ENCODE results near the gene LRBA. TPM values are rescaled to one million over a fixed set of nuclear protein-coding genes. Genes with fewer than 3 reads are reported as not detected.

LRBA gene
- total and polyA plus RNA-seq, 4 donors, result 8.2 to 69.8 (median 32.8) TPM

- no peak for TF ChIP-seq RXRA (IDR thresholded peaks at IDR 0.05)
- TF ChIP-seq MAX (IDR thresholded peaks at IDR 0.05), result no peak
- TF ChIP-seq YY1 (IDR thresholded peaks at IDR 0.05), result no peak
- TF ChIP-seq FOXA1 (IDR thresholded peaks at IDR 0.05), result no peak
These were observed 108.0 kb downstream of the LRBA start (continued) for GRCh38 chr4:150906987-150907633.

GRCh38 chr4:150904671-150905070, 110.4 kb downstream of the LRBA start:
- no peaks in the 10 kb centered on the region for H3K27me3 ChIP-seq (ENCODE audit: control insufficient read depth in 4 of 4, insufficient read depth in 4 of 4, low read length in 3 of 4)
- H3K36me3 ChIP-seq (ENCODE audit: control insufficient read depth in 4 of 4, insufficient read depth in 3 of 4, low read depth in 1 of 4, low read length in 3 of 4), result peaks cover 0 to 17% (median 3%) of the 10 kb centered on the region in 4 donors
- 91% methylated on average over 3 of the region's 3 CpGs for WGBS
- H3K4me1 ChIP-seq (ENCODE audit: control insufficient read depth in 4 of 4, insufficient read depth in 4 of 4, low read length in 3 of 4), result no peaks in the 10 kb centered on the region
- H3K27ac ChIP-seq (ENCODE audit: low read depth in 1 of 2, low read length in 2 of 2), result no peak overlapping the region
- no peak for TF ChIP-seq ATF3 (IDR thresholded peaks at IDR 0.05)
- DNase-seq (ENCODE audit: low spot score), result no peak
- H3K9me3 ChIP-seq (ENCODE audit: control insufficient read depth in 4 of 4, low read length in 3 of 4), result no peaks in the 10 kb centered on the region
- no peak overlapping the region for H3K4me3 ChIP-seq (ENCODE audit: low read depth in 1 of 3, low read length in 3 of 3)
- no peak overlapping the region for H3K9ac ChIP-seq (ENCODE audit: low read depth in 1 of 2, low read length in 2 of 2)

GRCh38 chr4:150903603-150904002, 111.5 kb downstream of the LRBA start:
- no peak overlapping the region for H3K27ac ChIP-seq (ENCODE audit: low read depth in 1 of 2, low read length in 2 of 2)
- no peak overlapping the region for H3K4me3 ChIP-seq (ENCODE audit: low read depth in 1 of 3, low read length in 3 of 3)
- H3K36me3 ChIP-seq (ENCODE audit: control insufficient read depth in 4 of 4, insufficient read depth in 3 of 4, low read depth in 1 of 4, low read length in 3 of 4), result peaks cover 0 to 18% (median 7%) of the 10 kb centered on the region in 4 donors
- no peak for DNase-seq (ENCODE audit: low spot score)
- 95% methylated on average over 2 of the region's 2 CpGs for WGBS
- H3K27me3 ChIP-seq (ENCODE audit: control insufficient read depth in 4 of 4, insufficient read depth in 4 of 4, low read length in 3 of 4), result no peaks in the 10 kb centered on the region
- H3K4me1 ChIP-seq (ENCODE audit: control insufficient read depth in 4 of 4, insufficient read depth in 4 of 4, low read length in 3 of 4), result no peaks in the 10 kb centered on the region
- no peak overlapping the region for H3K9ac ChIP-seq (ENCODE audit: low read depth in 1 of 2, low read length in 2 of 2)
- no peaks in the 10 kb centered on the region for H3K9me3 ChIP-seq (ENCODE audit: control insufficient read depth in 4 of 4, low read length in 3 of 4)
- no peak for TF ChIP-seq FOXA2 (IDR thresholded peaks at IDR 0.05)

GRCh38 chr4:150896497-150896896, 118.6 kb downstream of the LRBA start:
- Histone ChIP-seq H3K4me1 (ENCODE audit: control insufficient read depth in 4 of 4, insufficient read depth in 4 of 4, low read length in 3 of 4) (no peaks in the 10 kb centered on the region), H3K27me3 (ENCODE audit: control insufficient read depth in 4 of 4, insufficient read depth in 4 of 4, low read length in 3 of 4) (no peaks in the 10 kb centered on the region), H3K9ac (ENCODE audit: low read depth in 1 of 2, low read length in 2 of 2) (no peak overlapping the region), H3K27ac (ENCODE audit: low read depth in 1 of 2, low read length in 2 of 2) (no peak overlapping the region), H3K9me3 (ENCODE audit: control insufficient read depth in 4 of 4, low read length in 3 of 4) (no peaks in the 10 kb centered on the region), H3K36me3 (ENCODE audit: control insufficient read depth in 4 of 4, insufficient read depth in 3 of 4, low read depth in 1 of 4, low read length in 3 of 4) (peaks cover 0 to 10% (median 5%) of the 10 kb centered on the region in 4 donors), H3K4me3 (ENCODE audit: low read depth in 1 of 3, low read length in 3 of 3) (no peak overlapping the region)
- TF ChIP-seq MAX (IDR thresholded peaks at IDR 0.05) (no peak), TAF1 (conservative IDR thresholded peaks at IDR 0.05) (no peak), FOXA1 (IDR thresholded peaks at IDR 0.05) (no peak), CTCF (IDR thresholded peaks at IDR 0.05; ENCODE audit: low read depth, low read length, missing input control) (no peak)
- DNase-seq (ENCODE audit: low spot score), result no peak
- 97% methylated on average over 1 of the region's 1 CpG for WGBS

All from liver (tissue), 9 donors.